ENCODE measurements around the gene LRMDA.
"Not testable (repeated sequence)": the region's sequence is repeated elsewhere in the genome, so short reads cannot be mapped to it uniquely, and the experiment has no call there.

The LRMDA gene

GRCh38 chr10:75619635-75620034 is 188.2 kb downstream of the LRMDA start:
- no peaks in the 10 kb centered on the region for H3K4me1 ChIP-seq (ENCODE audit: insufficient read depth, low read length)
- no peaks in the 10 kb centered on the region for H3K36me3 ChIP-seq (ENCODE audit: insufficient read depth, low read length)
- no peaks in the 10 kb centered on the region for H3K9me3 ChIP-seq (ENCODE audit: insufficient read depth, low read depth, low read length)
- H3K9ac ChIP-seq (ENCODE audit: low read depth, low read length): no peak overlapping the region
- H3K27me3 ChIP-seq (ENCODE audit: insufficient read depth, low read length): no peaks in the 10 kb centered on the region
- H3K4me3 ChIP-seq (ENCODE audit: low read length): no peak overlapping the region
- no peak overlapping the region for H3K27ac ChIP-seq (ENCODE audit: low read depth, low read length)
- WGBS: 93% methylated on average over 3 of the region's 3 CpGs

- Histone ChIP-seq H3K9ac (ENCODE audit: low read depth, low read length) (no peak overlapping the region), H3K4me1 (ENCODE audit: insufficient read depth, low read length) (no peaks in the 10 kb centered on the region), H3K9me3 (ENCODE audit: insufficient read depth, low read depth, low read length) (no peaks in the 10 kb centered on the region), H3K27ac (ENCODE audit: low read depth, low read length) (no peak overlapping the region), H3K36me3 (ENCODE audit: insufficient read depth, low read length) (no peaks in the 10 kb centered on the region), H3K27me3 (ENCODE audit: insufficient read depth, low read length) (no peaks in the 10 kb centered on the region), H3K4me3 (ENCODE audit: low read length) (no peak overlapping the region)
These were observed 188.9 kb downstream of the LRMDA start for GRCh38 chr10:75620356-75620755.

- not testable (repeated sequence) for H3K27me3 ChIP-seq (ENCODE audit: insufficient read depth, low read length); H3K9me3 ChIP-seq (ENCODE audit: insufficient read depth, low read depth, low read length); H3K4me1 ChIP-seq (ENCODE audit: insufficient read depth, low read length); H3K9ac ChIP-seq (ENCODE audit: low read depth, low read length); H3K27ac ChIP-seq (ENCODE audit: low read depth, low read length); H3K36me3 ChIP-seq (ENCODE audit: insufficient read depth, low read length); H3K4me3 ChIP-seq (ENCODE audit: low read length)
- WGBS: 93% methylated on average over 4 of the region's 4 CpGs
These were observed 189.6 kb downstream of the LRMDA start for GRCh38 chr10:75621003-75621402.

GRCh38 chr10:75622503-75622902 is 191.1 kb downstream of the LRMDA start:
- no peak overlapping the region for H3K27ac ChIP-seq (ENCODE audit: low read depth, low read length)
- H3K27me3 ChIP-seq (ENCODE audit: insufficient read depth, low read length): no peaks in the 10 kb centered on the region
- H3K9me3 ChIP-seq (ENCODE audit: insufficient read depth, low read depth, low read length): no peaks in the 10 kb centered on the region
- no peaks in the 10 kb centered on the region for H3K4me1 ChIP-seq (ENCODE audit: insufficient read depth, low read length)
- no peak overlapping the region for H3K9ac ChIP-seq (ENCODE audit: low read depth, low read length)
- H3K4me3 ChIP-seq (ENCODE audit: low read length): no peak overlapping the region
- no peaks in the 10 kb centered on the region for H3K36me3 ChIP-seq (ENCODE audit: insufficient read depth, low read length)
- WGBS: no CpG with 5 or more reads among the region's 1 CpG

GRCh38 chr10:75623310-75624093 is 192.1 kb downstream of the LRMDA start:
- Histone ChIP-seq H3K4me3 (ENCODE audit: low read length) (no peak overlapping the region), H3K9ac (ENCODE audit: low read depth, low read length) (no peak overlapping the region), H3K36me3 (ENCODE audit: insufficient read depth, low read length) (no peaks in the 10 kb centered on the region), H3K9me3 (ENCODE audit: insufficient read depth, low read depth, low read length) (no peaks in the 10 kb centered on the region), H3K27me3 (ENCODE audit: insufficient read depth, low read length) (no peaks in the 10 kb centered on the region), H3K4me1 (ENCODE audit: insufficient read depth, low read length) (no peaks in the 10 kb centered on the region), H3K27ac (ENCODE audit: low read depth, low read length) (no peak overlapping the region)
- WGBS: 71% methylated on average over 6 of the region's 10 CpGs

GRCh38 chr10:75624638-75625037 is 193.2 kb downstream of the LRMDA start:
- Histone ChIP-seq H3K27ac (ENCODE audit: low read depth, low read length) (no peak overlapping the region), H3K9ac (ENCODE audit: low read depth, low read length) (no peak overlapping the region), H3K4me1 (ENCODE audit: insufficient read depth, low read length) (no peaks in the 10 kb centered on the region), H3K9me3 (ENCODE audit: insufficient read depth, low read depth, low read length) (no peaks in the 10 kb centered on the region), H3K36me3 (ENCODE audit: insufficient read depth, low read length) (no peaks in the 10 kb centered on the region), H3K27me3 (ENCODE audit: insufficient read depth, low read length) (no peaks in the 10 kb centered on the region), H3K4me3 (ENCODE audit: low read length) (no peak overlapping the region)
- 93% methylated on average over 1 of the region's 1 CpG for WGBS

- Histone ChIP-seq H3K4me1 (ENCODE audit: insufficient read depth, low read length) (no peaks in the 10 kb centered on the region), H3K27me3 (ENCODE audit: insufficient read depth, low read length) (no peaks in the 10 kb centered on the region), H3K4me3 (ENCODE audit: low read length) (no peak overlapping the region), H3K27ac (ENCODE audit: low read depth, low read length) (no peak overlapping the region), H3K9ac (ENCODE audit: low read depth, low read length) (no peak overlapping the region), H3K36me3 (ENCODE audit: insufficient read depth, low read length) (no peaks in the 10 kb centered on the region), H3K9me3 (ENCODE audit: insufficient read depth, low read depth, low read length) (no peaks in the 10 kb centered on the region)
- WGBS: 96% methylated on average over 2 of the region's 2 CpGs
These were observed 199.3 kb downstream of the LRMDA start for GRCh38 chr10:75630746-75631145.

GRCh38 chr10:75632805-75633462 is 201.5 kb downstream of the LRMDA start:
- no peak overlapping the region for H3K9ac ChIP-seq (ENCODE audit: low read depth, low read length)
- H3K9me3 ChIP-seq (ENCODE audit: insufficient read depth, low read depth, low read length): no peaks in the 10 kb centered on the region
- no peaks in the 10 kb centered on the region for H3K4me1 ChIP-seq (ENCODE audit: insufficient read depth, low read length)
- no peak overlapping the region for H3K4me3 ChIP-seq (ENCODE audit: low read length)
- H3K36me3 ChIP-seq (ENCODE audit: insufficient read depth, low read length): no peaks in the 10 kb centered on the region
- H3K27me3 ChIP-seq (ENCODE audit: insufficient read depth, low read length): no peaks in the 10 kb centered on the region
- H3K27ac ChIP-seq (ENCODE audit: low read depth, low read length): no peak overlapping the region
- WGBS: 77% methylated on average over 8 of the region's 8 CpGs

GRCh38 chr10:75633568-75633967 is 202.1 kb downstream of the LRMDA start:
- WGBS: 100% methylated on average over 1 of the region's 2 CpGs
- Histone ChIP-seq H3K36me3 (ENCODE audit: insufficient read depth, low read length) (no peaks in the 10 kb centered on the region), H3K9me3 (ENCODE audit: insufficient read depth, low read depth, low read length) (no peaks in the 10 kb centered on the region), H3K4me1 (ENCODE audit: insufficient read depth, low read length) (no peaks in the 10 kb centered on the region), H3K4me3 (ENCODE audit: low read length) (no peak overlapping the region), H3K27ac (ENCODE audit: low read depth, low read length) (no peak overlapping the region), H3K27me3 (ENCODE audit: insufficient read depth, low read length) (no peaks in the 10 kb centered on the region), H3K9ac (ENCODE audit: low read depth, low read length) (no peak overlapping the region)

GRCh38 chr10:75634947-75635346 is 203.5 kb downstream of the LRMDA start:
- no peak overlapping the region for H3K9ac ChIP-seq (ENCODE audit: low read depth, low read length)
- H3K27me3 ChIP-seq (ENCODE audit: insufficient read depth, low read length): no peaks in the 10 kb centered on the region
- H3K9me3 ChIP-seq (ENCODE audit: insufficient read depth, low read depth, low read length): no peaks in the 10 kb centered on the region
- no peak overlapping the region for H3K4me3 ChIP-seq (ENCODE audit: low read length)
- WGBS: 90% methylated on average over 2 of the region's 2 CpGs
- no peaks in the 10 kb centered on the region for H3K36me3 ChIP-seq (ENCODE audit: insufficient read depth, low read length)
- no peaks in the 10 kb centered on the region for H3K4me1 ChIP-seq (ENCODE audit: insufficient read depth, low read length)
- H3K27ac ChIP-seq (ENCODE audit: low read depth, low read length): no peak overlapping the region

- Histone ChIP-seq H3K4me1 (ENCODE audit: insufficient read depth, low read length) (no peaks in the 10 kb centered on the region), H3K27ac (ENCODE audit: low read depth, low read length) (no peak overlapping the region), H3K9me3 (ENCODE audit: insufficient read depth, low read depth, low read length) (no peaks in the 10 kb centered on the region), H3K36me3 (ENCODE audit: insufficient read depth, low read length) (no peaks in the 10 kb centered on the region), H3K4me3 (ENCODE audit: low read length) (no peak overlapping the region), H3K27me3 (ENCODE audit: insufficient read depth, low read length) (no peaks in the 10 kb centered on the region), H3K9ac (ENCODE audit: low read depth, low read length) (no peak overlapping the region)
- WGBS: 93% methylated on average over 2 of the region's 2 CpGs
These were observed 207.3 kb downstream of the LRMDA start for GRCh38 chr10:75638752-75639151.
